Measurements from ENCODE around the gene MXD1.

DNA sequence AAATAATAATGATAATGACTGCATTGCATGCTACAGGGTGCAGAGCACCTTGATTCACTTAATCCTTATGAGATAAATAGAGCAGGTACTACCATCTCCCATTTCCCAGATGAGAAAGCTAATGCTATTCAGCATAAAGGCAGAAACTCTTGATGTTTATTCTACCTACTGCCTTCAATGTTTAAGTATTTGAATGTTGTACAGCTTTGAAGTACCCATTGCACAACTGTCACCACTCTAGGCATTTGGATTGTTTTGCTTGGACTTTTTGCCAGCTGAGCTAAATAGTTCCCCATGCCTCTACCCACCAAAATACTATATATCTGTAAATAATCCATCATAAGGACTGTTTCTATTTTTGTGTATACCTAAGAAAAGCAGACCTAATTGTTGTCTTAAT, 7.7 kb upstream of the MXD1 start:
- TF ChIP-seq, protein P1, sequence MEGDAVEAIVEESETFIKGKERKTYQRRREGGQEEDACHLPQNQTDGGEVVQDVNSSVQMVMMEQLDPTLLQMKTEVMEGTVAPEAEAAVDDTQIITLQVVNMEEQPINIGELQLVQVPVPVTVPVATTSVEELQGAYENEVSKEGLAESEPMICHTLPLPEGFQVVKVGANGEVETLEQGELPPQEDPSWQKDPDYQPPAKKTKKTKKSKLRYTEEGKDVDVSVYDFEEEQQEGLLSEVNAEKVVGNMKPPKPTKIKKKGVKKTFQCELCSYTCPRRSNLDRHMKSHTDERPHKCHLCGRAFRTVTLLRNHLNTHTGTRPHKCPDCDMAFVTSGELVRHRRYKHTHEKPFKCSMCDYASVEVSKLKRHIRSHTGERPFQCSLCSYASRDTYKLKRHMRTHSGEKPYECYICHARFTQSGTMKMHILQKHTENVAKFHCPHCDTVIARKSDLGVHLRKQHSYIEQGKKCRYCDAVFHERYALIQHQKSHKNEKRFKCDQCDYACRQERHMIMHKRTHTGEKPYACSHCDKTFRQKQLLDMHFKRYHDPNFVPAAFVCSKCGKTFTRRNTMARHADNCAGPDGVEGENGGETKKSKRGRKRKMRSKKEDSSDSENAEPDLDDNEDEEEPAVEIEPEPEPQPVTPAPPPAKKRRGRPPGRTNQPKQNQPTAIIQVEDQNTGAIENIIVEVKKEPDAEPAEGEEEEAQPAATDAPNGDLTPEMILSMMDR (IDR thresholded peaks at IDR 0.05) = no peak
- no peak for TF ChIP-seq EZH2 (IDR thresholded peaks at IDR 0.05; ENCODE audit: borderline replicate concordance, insufficient read depth, low read depth, low read length, poor library complexity, severe bottlenecking)
